ENCODE measurements around the gene DLGAP1. TPM values are rescaled to one million over a fixed set of nuclear protein-coding genes. Genes with fewer than 3 reads are reported as not detected.

The DLGAP1 gene
- total and polyA plus RNA-seq, 2 of the 13 experiments (the other 11 are each of a cell fraction or from before 2014, with no cell fraction given), result 0.01 TPM; not detected in 1

- H3K9ac ChIP-seq (ENCODE audit: insufficient read depth, low read depth, low read length), result no peak overlapping the region
- H4K20me1 ChIP-seq (ENCODE audit: insufficient read depth, low read length), result no peaks in the 10 kb centered on the region
- no peaks in the 10 kb centered on the region for H3K79me2 ChIP-seq (ENCODE audit: insufficient read depth, low read length)
- DNase-seq (ENCODE audit: low spot score), result no peak
- 16% methylated on average over 3 of the region's 4 CpGs for WGBS (ENCODE audit: low lambda C conversion rate)
- H3K4me1 ChIP-seq (ENCODE audit: insufficient read depth, low read length), result peaks cover 7% of the 10 kb centered on the region
- in situ Hi-C loops (cut with HindIII; ENCODE audit: extremely low pct_ligation_motif_present, low pct_unique_long_range_greater_than_20kb), result no loop called here
- no peak overlapping the region for H3K27ac ChIP-seq (ENCODE audit: extremely low read length, insufficient read depth, low read length)
- no peak overlapping the region for H3K4me3 ChIP-seq (replicated peaks in 1 of 3; ENCODE audit: insufficient read depth in 1 of 3, low read depth in 2 of 3, low read length in 3 of 3)
- no peaks in the 10 kb centered on the region for H3K36me3 ChIP-seq (replicated peaks in 1 of 2; ENCODE audit: control insufficient read depth in 1 of 2, insufficient read depth in 2 of 2, low read length in 2 of 2)
- no TSS peak for BruUV-seq (replicated peaks)
- no peak for FAIRE-seq
- no peak overlapping the region for H2AFZ ChIP-seq (ENCODE audit: low read length)
- H3K9me3 ChIP-seq (ENCODE audit: low read length), result no peaks in the 10 kb centered on the region
- H3K4me2 ChIP-seq (ENCODE audit: low read depth, low read length), result no peak overlapping the region
- ATAC-seq, result no peak
- H3K27me3 ChIP-seq (ENCODE audit: control insufficient read depth in 1 of 2, insufficient read depth in 2 of 2, low read length in 2 of 2), result no peaks in the 10 kb centered on the region; a peak in 2 of 5 replicates
- intact Hi-C loops (cut with micrococcal nuclease; ENCODE audit: unreplicated experiment), result no loop called here
- TF ChIP-seq ZNF614 (CRISPR knock-in tag; IDR thresholded peaks at IDR 0.05; ENCODE audit: borderline replicate concordance) (no peak), ZSCAN12 (CRISPR knock-in tag; IDR thresholded peaks at IDR 0.05) (no peak), ZNF557 (CRISPR knock-in tag; IDR thresholded peaks at IDR 0.05) (no peak), NR2C2 (CRISPR knock-in tag; IDR thresholded peaks at IDR 0.05; ENCODE audit: borderline replicate concordance) (no peak), KDM1A (CRISPR knock-in tag; IDR thresholded peaks at IDR 0.05) (no peak), ZNF766 (CRISPR knock-in tag; IDR thresholded peaks at IDR 0.05; ENCODE audit: borderline replicate concordance) (no peak), IKZF1 (IDR thresholded peaks at IDR 0.05) (no peak), ZNF782 (CRISPR knock-in tag; IDR thresholded peaks at IDR 0.05; ENCODE audit: borderline replicate concordance) (no peak), ZNF672 (CRISPR knock-in tag; IDR thresholded peaks at IDR 0.05) (no peak), E2F2 (CRISPR knock-in tag; IDR thresholded peaks at IDR 0.05; ENCODE audit: borderline replicate concordance) (no peak), ZNF451 (CRISPR knock-in tag; IDR thresholded peaks at IDR 0.05) (no peak), THAP11 (CRISPR knock-in tag; IDR thresholded peaks at IDR 0.05) (no peak), ZNF333 (CRISPR knock-in tag; IDR thresholded peaks at IDR 0.05; ENCODE audit: borderline replicate concordance) (no peak), PBX3 (CRISPR knock-in tag; IDR thresholded peaks at IDR 0.05; ENCODE audit: borderline replicate concordance) (no peak), RNF2 (conservative IDR thresholded peaks at IDR 0.05; ENCODE audit: low read depth) (no peak), KDM6A (CRISPR knock-in tag; IDR thresholded peaks at IDR 0.05; ENCODE audit: low read depth) (no peak), NFIC (IDR thresholded peaks at IDR 0.05; ENCODE audit: low read length) (no peak), MEIS2 (CRISPR knock-in tag; IDR thresholded peaks at IDR 0.05) (no peak), RFXAP (CRISPR knock-in tag; IDR thresholded peaks at IDR 0.05; ENCODE audit: borderline replicate concordance) (no peak)
- ChIA-PET CTCF (ENCODE audit: low intra/inter-chr PET ratio, low total read pairs) (no interaction called here), POLR2A (no interaction called here)
Measured at GRCh38 chr18:3709205-3709604, 745.9 kb downstream of the DLGAP1 start.

All from HepG2 (cell line).